GM23338 (cell line): ENCODE data around the gene P2RY6. TPM values are rescaled to one million over a fixed set of nuclear protein-coding genes. Genes with fewer than 3 reads are reported as not detected.

Source experiments
- ATAC-seq: fragments of 200-7000 bp; cut with Tn5 transposase; 3 replicates; pipeline ENCODE4 v1.9.1; 2020
- DNase-seq: peaks from one replicate; pipeline ENCODE4 v3.0.0-alpha.2; 2015; ENCODE audit warnings: low spot score
- H2AFZ ChIP-seq: fragments of 200-600 bp; sonication (generic); 2 replicates; pipeline ENCODE4 v1.8.0; 2016; ENCODE audit warnings: antibody characterized with exemption, mild to moderate bottlenecking, moderate library complexity
- H3F3A ChIP-seq: fragments of 200-600 bp; sonication (generic); replicated peaks from 2 replicates; pipeline ENCODE4 v1.8.0; 2017; ENCODE audit warnings: antibody characterized with exemption, mixed run types, low read depth
- H3K27ac ChIP-seq: fragments of 200-600 bp; sonication (generic); 2 replicates; pipeline ENCODE4 v1.6.1; 2016; ENCODE audit warnings: low read depth
- H3K27me3 ChIP-seq: fragments of 200-600 bp; sonication (generic); 2 replicates; pipeline ENCODE4 v1.8.0; 2016; ENCODE audit warnings: mild to moderate bottlenecking, mixed run types, moderate library complexity; ENCODE audit not compliant: insufficient read depth
- H3K36me3 ChIP-seq: fragments of 200-600 bp; sonication (generic); 2 replicates; pipeline ENCODE4 v1.8.0; 2016; ENCODE audit warnings: mild to moderate bottlenecking; ENCODE audit not compliant: insufficient read depth
- H3K4me1 ChIP-seq: fragments of 200-600 bp; sonication (generic); 2 replicates; pipeline ENCODE4 v1.8.0; 2016; ENCODE audit warnings: mild to moderate bottlenecking, moderate library complexity; ENCODE audit not compliant: insufficient read depth
- H3K4me2 ChIP-seq: fragments of 200-600 bp; sonication (generic); 2 replicates; pipeline ENCODE4 v1.7.1; 2017; ENCODE audit warnings: mixed run types
- H3K4me3 ChIP-seq: fragments of 200-600 bp; sonication (generic); 2 replicates; pipeline ENCODE4 v1.6.1; 2016; ENCODE audit warnings: mixed run types
- H3K79me2 ChIP-seq: fragments of 200-600 bp; sonication (generic); replicated peaks from 2 replicates; pipeline ENCODE4 v1.8.0; 2017; ENCODE audit warnings: mild to moderate bottlenecking; ENCODE audit not compliant: insufficient read depth
- H3K9me2 ChIP-seq: fragments of 200-600 bp; sonication (generic); 2 replicates; pipeline ENCODE4 v1.8.0; 2017; ENCODE audit not compliant: insufficient read depth
- H4K20me1 ChIP-seq: fragments of 200-600 bp; sonication (generic); replicated peaks from 2 replicates; pipeline ENCODE4 v1.8.0; 2017; ENCODE audit warnings: mild to moderate bottlenecking; ENCODE audit not compliant: insufficient read depth
- H3K27ac Mint-ChIP-seq: 2 replicates; pipeline ENCODE4 v1.8.0; 2020; ENCODE audit warnings: inconsistent platforms, mild to moderate bottlenecking, moderate library complexity, mixed read lengths
- H3K27me3 Mint-ChIP-seq: 3 replicates; pipeline ENCODE4 v1.8.0; 2022; ENCODE audit warnings: low read depth, mild to moderate bottlenecking, moderate library complexity, mixed read lengths, inconsistent platforms; ENCODE audit not compliant: insufficient read depth, poor library complexity
- H3K36me3 Mint-ChIP-seq: 3 replicates; pipeline ENCODE4 v1.8.0; 2021; ENCODE audit warnings: low read depth, mild to moderate bottlenecking, inconsistent platforms, moderate library complexity, mixed read lengths
- H3K4me1 Mint-ChIP-seq: 3 replicates; pipeline ENCODE4 v1.8.0; 2020; ENCODE audit warnings: mild to moderate bottlenecking, inconsistent platforms, mixed read lengths
- H3K4me3 Mint-ChIP-seq: 3 replicates; pipeline ENCODE4 v1.8.0; 2021; ENCODE audit warnings: moderate library complexity, mild to moderate bottlenecking, inconsistent platforms, mixed read lengths
- H3K9me3 Mint-ChIP-seq: 3 replicates; pipeline ENCODE4 v1.8.0; 2020; ENCODE audit warnings: moderate library complexity, mild to moderate bottlenecking, inconsistent platforms, mixed read lengths
- CREB1 ChIP-seq: fragments of 250-450 bp; sonication (Bioruptor Pico); IDR thresholded peaks from 2 replicates; pipeline ENCODE4 v1.5.0; 2020; ENCODE audit warnings: low read depth, mild to moderate bottlenecking, moderate library complexity
- CTCF ChIP-seq, 2 experiments: fragments of 200-600 bp in 1 of 2; sonication (generic) in 1 of 2; conservative IDR thresholded peaks; 2 replicates each; pipeline versions ENCODE4 v1.5.1 to v1.6.1; 2016 to 2017; ENCODE audit warnings: antibody characterized with exemption in 2 of 2, low read depth in 2 of 2, mild to moderate bottlenecking in 2 of 2, moderate library complexity in 1 of 2
- ETS1 ChIP-seq: IDR thresholded peaks from 2 replicates; pipeline ENCODE4 v1.6.1; 2016; ENCODE audit warnings: antibody characterized with exemption
- EZH2phosphoT487 ChIP-seq: fragments of 200-600 bp; sonication (generic); IDR thresholded peaks from one replicate; pipeline ENCODE4 v1.8.1; 2018; ENCODE audit warnings: antibody characterized with exemption; ENCODE audit not compliant: unreplicated experiment
- JUNB ChIP-seq: IDR thresholded peaks from one replicate; pipeline ENCODE4 v1.6.1; 2016; ENCODE audit warnings: antibody characterized with exemption; ENCODE audit not compliant: unreplicated experiment
- NANOG ChIP-seq: IDR thresholded peaks from 2 replicates; pipeline ENCODE4 v1.6.1; 2016; ENCODE audit warnings: antibody characterized with exemption, borderline replicate concordance
- STAT1 ChIP-seq: IDR thresholded peaks from one replicate; pipeline ENCODE4 v1.6.1; 2016; ENCODE audit warnings: antibody characterized with exemption; ENCODE audit not compliant: unreplicated experiment
- ZNF114 ChIP-seq: fragments of 250-450 bp; sonication (Bioruptor Pico); IDR thresholded peaks from 2 replicates; pipeline ENCODE4 v1.5.0; 2020; ENCODE audit warnings: mild to moderate bottlenecking, moderate library complexity
- ZNF331 ChIP-seq: fragments of 250-450 bp; sonication (Bioruptor Pico); IDR thresholded peaks from 2 replicates; pipeline ENCODE4 v1.5.0; 2020; ENCODE audit warnings: low read depth, mild to moderate bottlenecking, moderate library complexity
- ZNF462 ChIP-seq: fragments of 250-450 bp; sonication (Bioruptor Pico); IDR thresholded peaks from 2 replicates; pipeline ENCODE4 v1.5.0; 2020; ENCODE audit warnings: mild to moderate bottlenecking, moderate library complexity
- polyA plus RNA-seq: library from polyadenylated mRNA; unstranded; fragments of >200 nt; fragmentation: Nextera tagmentation; extraction: Ambion mirVana; gene quantifications from 2 replicates; pipeline ENCODE4 v1.2.1, GENCODE V29; 2016
- total RNA-seq: library from RNA; depleted of rRNA; stranded (reverse); fragments of >200 nt; shearing (Covaris generic); gene quantifications from 2 replicates; pipeline ENCODE4 v1.2.3, GENCODE V29; 2014

The P2RY6 gene
- total and polyA plus RNA-seq, 2 experiments from 2014 or later: not detected

- Histone ChIP-seq H3F3A (0 out of 2 replicates have a peak, but pooled peaks cover 2% of the 10 kb centered on the region), H3K27ac (no peak overlapping the region), H3K4me1 (no peaks in the 10 kb centered on the region; the same call in 1 of the 2 replicates), H3K9me2 (no peaks in the 10 kb centered on the region), H3K27me3 (peaks cover 5% of the 10 kb centered on the region; the same call in 1 of the 2 replicates), H2AFZ (no peak overlapping the region), H3K36me3 (no peaks in the 10 kb centered on the region), H4K20me1 (0 out of 2 replicates have a peak, but pooled peaks cover 4% of the 10 kb centered on the region), H3K79me2 (no peaks in the 10 kb centered on the region), H3K4me2 (no peak overlapping the region), H3K4me3 (no peak overlapping the region)
- Mint-ChIP-seq H3K4me1 (peaks cover 14% of the 10 kb centered on the region), H3K27ac (no peak overlapping the region), H3K36me3 (no peaks in the 10 kb centered on the region), H3K27me3 (peaks cover 30% of the 10 kb centered on the region), H3K9me3 (no peaks in the 10 kb centered on the region; the same call in 2 of the 3 replicates), H3K4me3 (no peak overlapping the region)
- DNase-seq (no peak), ATAC-seq (no peak)
- no peak for TF ChIP-seq JUNB
- TF ChIP-seq CREB1 (CRISPR knock-in tag): no peak
These were observed 19.8 kb downstream of the P2RY6 start for GRCh38 chr11:73291781-73292524.

GRCh38 chr11:73292525-73292894 is 20.4 kb downstream of the P2RY6 start:
- Histone ChIP-seq H3K4me1 (no peaks in the 10 kb centered on the region; the same call in 1 of the 2 replicates), H4K20me1 (0 out of 2 replicates have a peak, but pooled peaks cover 4% of the 10 kb centered on the region), H3K27ac (no peak overlapping the region), H2AFZ (no peak overlapping the region), H3K4me2 (no peak overlapping the region), H3K79me2 (no peaks in the 10 kb centered on the region), H3K36me3 (no peaks in the 10 kb centered on the region), H3K4me3 (no peak overlapping the region), H3K27me3 (peaks cover 5% of the 10 kb centered on the region; the same call in 1 of the 2 replicates), H3F3A (0 out of 2 replicates have a peak, but pooled peaks cover 2% of the 10 kb centered on the region), H3K9me2 (no peaks in the 10 kb centered on the region)
- no peak for ATAC-seq
- no peak overlapping the region for H3K4me3 Mint-ChIP-seq
- H3K9me3 Mint-ChIP-seq: no peaks in the 10 kb centered on the region; the same call in 2 of the 3 replicates
- H3K27me3 Mint-ChIP-seq: peaks cover 33% of the 10 kb centered on the region
- peaks cover 14% of the 10 kb centered on the region for H3K4me1 Mint-ChIP-seq
- no peak for DNase-seq
- no peaks in the 10 kb centered on the region for H3K36me3 Mint-ChIP-seq
- no peak overlapping the region for H3K27ac Mint-ChIP-seq
- TF ChIP-seq ETS1 (no peak), ZNF462 (no peak), NANOG (no peak), STAT1 (no peak), CTCF (conservative IDR thresholded peaks at IDR 0.05; ENCODE audit: low read depth in 2 of 2) (no peak), ZNF114 (CRISPR knock-in tag) (no peak), ZNF331 (no peak), EZH2phosphoT487 (no peak), JUNB (no peak)
